Small intestine (tissue), 7 donors: ENCODE data around the gene PRKAG2. TPM values are rescaled to one million over a fixed set of nuclear protein-coding genes. Genes with fewer than 3 reads are reported as not detected.

Experiments used
- DNase-seq, 2 donors: peaks; one replicate each; pipeline versions ENCODE4 v3.0.0 to v3.0.0-alpha.2; 2013
- FAIRE-seq: peaks from 2 replicates; lab custom pipeline; 2012; peaks lifted over from hg19 to GRCh38; lab: Jason Lieb, UNC
- H3K27ac ChIP-seq, 3 donors: one replicate each; pipeline ENCODE4 v1.5.1; 2013; ENCODE audit warnings: low read length in 2 of 3, mild to moderate bottlenecking in 2 of 3, control low read depth in 1 of 3, inconsistent platforms in 1 of 3, low read depth in 1 of 3, moderate library complexity in 1 of 3
- H3K27me3 ChIP-seq, 3 donors: one replicate each; pipeline ENCODE4 v1.6.1; 2013; ENCODE audit warnings: low read length in 3 of 3, inconsistent platforms in 1 of 3; ENCODE audit not compliant: control insufficient read depth in 3 of 3, insufficient read depth in 3 of 3
- H3K36me3 ChIP-seq, 3 donors: one replicate each; pipeline ENCODE4 v1.6.1; 2013; ENCODE audit warnings: low read length in 3 of 3, inconsistent platforms in 1 of 3, low read depth in 1 of 3, mild to moderate bottlenecking in 1 of 3, moderate library complexity in 1 of 3; ENCODE audit not compliant: control insufficient read depth in 3 of 3, insufficient read depth in 2 of 3
- H3K4me1 ChIP-seq, 3 donors: one replicate each; pipeline ENCODE4 v1.6.1; 2013; ENCODE audit warnings: low read length in 2 of 3, inconsistent platforms in 1 of 3, low read depth in 1 of 3, mild to moderate bottlenecking in 1 of 3, moderate library complexity in 1 of 3; ENCODE audit not compliant: control insufficient read depth in 3 of 3, insufficient read depth in 2 of 3
- H3K4me3 ChIP-seq, 3 donors: one replicate each; pipeline ENCODE4 v1.5.1; 2013; ENCODE audit warnings: low read length in 3 of 3, control low read depth in 1 of 3, inconsistent platforms in 1 of 3, low read depth in 1 of 3, mild to moderate bottlenecking in 1 of 3, moderate library complexity in 1 of 3
- H3K9me3 ChIP-seq, 2 donors: one replicate each; pipeline ENCODE4 v1.6.1; 2013; ENCODE audit warnings: low read depth in 1 of 2, low read length in 1 of 2; ENCODE audit not compliant: control insufficient read depth in 2 of 2, insufficient read depth in 1 of 2
- WGBS, 3 donors: extraction: QIAGEN DNeasy Blood & Tissue Kit; methylation state at CpG; one replicate each; pipeline ENCODE4 v1.1.7; 2013; 5-methylcytosine and 5-hydroxymethylcytosine counted together
- polyA plus RNA-seq, 4 donors: library from polyadenylated mRNA; stranded (reverse) in 3 of 4; unstranded in 1 of 4; fragments of 200-250 nt in 3 of 4; fragments of 120-200 nt in 1 of 4; gene quantifications; one replicate each; pipeline versions ENCODE4 v1.2.1 to v1.2.3, GENCODE V29; 2013
- donor health status: healthy with polysubstance abuse.
- donor health status: control.
- donor health status: control.
- donor health status: Bipolar disorder and iron deficiency.
- donor health status: healthy.

Gene PRKAG2
- polyA plus RNA-seq, 4 donors, result 26.3 to 57.9 (median 49.4) TPM

DNA sequence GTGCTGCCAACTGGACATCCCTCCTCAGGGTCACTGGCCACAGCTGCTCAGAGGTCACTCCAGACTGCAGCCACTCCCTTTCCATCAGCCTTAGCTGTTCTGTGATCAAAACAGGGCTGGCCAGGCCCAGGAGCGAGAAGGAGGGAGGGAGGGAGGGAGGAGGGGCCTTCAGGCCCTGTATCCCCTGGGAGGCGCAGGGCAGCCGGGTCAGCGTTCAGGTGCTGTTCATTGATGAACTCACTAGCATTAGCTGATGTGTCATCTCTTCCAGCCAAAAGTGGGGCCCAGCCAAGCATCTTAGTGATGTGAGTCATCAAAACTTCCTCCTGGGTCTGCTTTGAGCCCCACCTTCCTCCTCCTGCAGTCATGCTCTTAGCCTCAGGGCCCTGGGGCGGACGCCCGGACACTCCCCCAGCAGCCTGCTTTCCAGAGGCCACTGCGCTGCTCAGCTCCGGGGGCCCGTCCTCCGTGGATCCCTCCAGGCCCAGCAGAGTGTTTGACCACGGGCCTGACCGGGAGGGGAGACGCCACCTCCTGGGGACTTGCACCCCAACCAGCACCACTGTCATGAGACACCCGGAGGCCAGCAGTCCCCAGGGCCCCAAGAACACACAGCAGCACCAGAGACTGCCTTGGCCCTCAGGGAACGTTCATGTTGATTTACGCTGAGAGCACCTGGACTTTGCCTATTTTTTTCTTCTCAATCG, 149.2 kb downstream of the PRKAG2 start:
- peak overlapping the region; percentile 11 to 74 (median 48) for H3K27ac ChIP-seq
- FAIRE-seq (no peak), DNase-seq (peak; percentile 42 to 54)
- peaks cover 0 to 74% (median 0%) of the 10 kb centered on the region in 3 donors for H3K36me3 ChIP-seq
- peaks cover 0 to 22% (median 2%) of the 10 kb centered on the region in 3 donors for H3K4me1 ChIP-seq
- H3K27me3 ChIP-seq, result no peaks in the 10 kb centered on the region
- H3K4me3 ChIP-seq, result no peak overlapping the region
- H3K9me3 ChIP-seq, result no peaks in the 10 kb centered on the region
- WGBS, 3 donors, result 41 to 65% (median 41%) methylated on average over 17 to 18 of the region's 18 CpGs

DNA sequence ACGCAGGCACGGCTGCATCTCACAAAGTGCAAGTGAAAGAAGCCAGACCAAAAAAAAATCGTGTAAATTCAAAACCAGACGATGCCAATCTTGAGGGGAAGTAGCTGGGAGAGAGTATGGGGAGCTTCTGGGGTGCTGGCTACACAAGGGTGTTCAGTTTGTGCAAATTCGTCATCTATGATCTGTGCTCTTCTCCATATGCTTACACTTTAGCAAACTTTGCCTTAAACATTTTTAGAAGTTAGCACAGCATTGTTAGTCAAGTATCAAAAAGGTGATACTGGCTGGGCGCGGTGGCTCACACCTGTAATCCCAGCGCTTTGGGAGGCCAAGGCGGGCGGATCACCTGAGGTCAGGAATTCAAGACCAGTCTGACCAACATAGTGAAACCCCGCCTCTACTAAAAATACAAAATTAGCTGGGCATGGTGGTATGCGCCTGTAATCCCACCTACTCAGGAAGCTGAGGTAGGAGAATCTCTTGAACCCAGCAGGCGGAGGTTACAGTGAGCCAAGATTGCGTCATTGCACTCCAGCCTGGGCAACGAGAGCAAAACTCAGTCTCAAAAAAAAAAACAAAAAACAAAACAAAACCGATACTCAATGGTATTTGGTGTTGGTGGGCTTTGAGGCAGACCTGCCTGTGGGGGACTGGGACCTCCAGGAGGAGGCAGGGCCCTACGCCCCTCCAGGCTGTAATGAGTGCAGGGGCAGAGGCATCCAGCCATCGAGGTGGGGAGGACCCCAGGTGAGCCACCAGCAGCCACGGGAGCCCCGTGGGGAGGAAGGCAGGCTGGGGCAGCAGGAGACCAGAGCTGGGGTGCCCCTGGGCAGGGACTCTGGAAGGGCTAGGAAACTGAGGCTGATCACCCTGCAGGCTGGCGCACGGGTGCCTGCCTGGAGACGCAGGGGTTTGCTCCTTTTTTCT, 150.0 kb downstream of the PRKAG2 start:
- FAIRE-seq, result no peak
- peak overlapping the region in 2 of 3 donors; percentile 11 to 28 for H3K27ac ChIP-seq
- 80 to 86% (median 86%) methylated on average over 22 to 23 of the region's 23 CpGs for WGBS, 3 donors

DNA sequence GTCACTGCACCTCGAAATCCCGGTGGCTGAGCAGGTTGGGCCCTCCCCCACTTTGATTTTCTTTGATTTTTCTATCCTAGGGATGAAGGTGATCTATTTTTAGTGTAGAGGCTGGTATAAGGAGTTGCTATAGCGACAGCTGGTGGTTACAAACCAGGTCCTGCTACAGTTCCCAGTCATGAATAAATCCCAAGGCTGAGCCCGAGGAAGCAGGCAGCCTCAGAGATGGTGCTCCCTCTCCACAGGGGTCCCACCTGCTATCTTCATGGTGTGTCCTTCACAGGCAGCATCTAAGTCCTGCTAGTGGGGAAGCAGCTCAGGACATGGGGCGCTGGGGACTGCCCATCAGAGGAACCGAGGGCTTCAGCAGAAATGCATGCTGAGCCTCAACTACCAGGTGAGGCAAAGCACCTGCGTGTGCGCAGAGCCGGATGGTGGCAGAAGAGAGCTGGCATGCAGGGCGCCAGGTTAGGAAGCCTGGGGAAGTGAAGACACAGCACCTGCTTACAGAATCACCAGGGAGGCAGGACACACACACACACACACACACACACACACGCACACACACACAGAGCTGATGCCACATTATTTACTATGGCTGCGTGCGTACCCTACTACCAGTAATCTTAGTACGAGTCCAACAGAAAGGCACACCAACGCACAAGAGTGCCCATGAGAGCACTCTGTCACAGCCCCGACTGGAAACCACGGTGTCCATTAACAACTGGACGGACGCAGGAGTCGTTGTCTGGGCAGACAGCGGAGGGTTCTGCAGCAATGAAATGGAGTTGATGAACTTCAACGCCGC, 150.9 kb downstream of the PRKAG2 start:
- H3K27me3 ChIP-seq, result no peaks in the 10 kb centered on the region
- no peak for DNase-seq
- peaks cover 0 to 30% (median 4%) of the 10 kb centered on the region in 3 donors for H3K4me1 ChIP-seq
- WGBS, 3 donors, result 84 to 94% (median 91%) methylated on average over 23 of the region's 23 CpGs
- H3K9me3 ChIP-seq, result no peaks in the 10 kb centered on the region
- H3K27ac ChIP-seq, result no peak overlapping the region
- H3K36me3 ChIP-seq, result peaks cover 0 to 70% (median 0%) of the 10 kb centered on the region in 3 donors
- no peak for FAIRE-seq
- H3K4me3 ChIP-seq, result no peak overlapping the region

More for the DNA sequence above, 150.0 kb downstream of the PRKAG2 start:
- no peak for DNase-seq
- Histone ChIP-seq H3K4me1 (peaks cover 0 to 29% (median 2%) of the 10 kb centered on the region in 3 donors), H3K4me3 (no peak overlapping the region), H3K27me3 (no peaks in the 10 kb centered on the region), H3K9me3 (no peaks in the 10 kb centered on the region), H3K36me3 (peaks cover 0 to 74% (median 0%) of the 10 kb centered on the region in 3 donors)

DNA sequence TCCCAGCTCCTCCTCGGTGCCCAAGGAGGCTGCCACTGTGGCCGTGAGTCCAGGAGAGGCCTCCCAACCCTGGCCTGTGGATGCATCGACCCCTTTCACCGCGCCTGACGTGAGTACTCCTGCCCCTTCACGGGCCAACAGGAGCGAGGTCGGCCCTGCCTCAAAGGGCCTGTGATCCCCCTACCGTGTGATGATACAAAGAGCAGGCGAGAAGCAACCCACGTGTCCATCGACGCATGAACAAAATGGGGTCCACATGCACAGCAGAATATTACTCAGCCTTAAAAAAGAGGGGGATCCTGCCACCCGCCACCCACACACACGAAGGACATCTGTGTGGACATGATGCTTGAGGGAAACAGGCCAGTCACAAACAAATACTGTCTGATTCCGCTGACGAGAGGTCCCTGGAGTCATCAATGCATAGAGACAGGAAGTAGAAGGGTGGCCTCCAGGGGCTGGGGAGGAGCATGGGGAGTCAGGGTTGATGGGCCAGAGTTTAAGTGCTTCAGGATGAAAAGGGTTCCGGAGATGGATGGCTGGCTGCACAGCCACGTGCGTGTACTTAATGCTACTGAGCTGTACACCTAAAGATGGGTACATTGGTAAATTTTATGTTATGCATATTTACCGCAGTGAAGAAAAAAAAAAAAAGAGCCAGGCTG, 151.9 kb downstream of the PRKAG2 start:
- FAIRE-seq, result no peak
- Histone ChIP-seq H3K9me3 (no peaks in the 10 kb centered on the region), H3K4me3 (no peak overlapping the region), H3K4me1 (peaks cover 0 to 35% (median 4%) of the 10 kb centered on the region in 3 donors), H3K27ac (no peak overlapping the region), H3K27me3 (no peaks in the 10 kb centered on the region), H3K36me3 (peaks cover 0 to 66% (median 0%) of the 10 kb centered on the region in 3 donors)
- DNase-seq, result no peak
- WGBS, 3 donors, result 90 to 96% (median 92%) methylated on average over 21 to 22 of the region's 22 CpGs

DNA sequence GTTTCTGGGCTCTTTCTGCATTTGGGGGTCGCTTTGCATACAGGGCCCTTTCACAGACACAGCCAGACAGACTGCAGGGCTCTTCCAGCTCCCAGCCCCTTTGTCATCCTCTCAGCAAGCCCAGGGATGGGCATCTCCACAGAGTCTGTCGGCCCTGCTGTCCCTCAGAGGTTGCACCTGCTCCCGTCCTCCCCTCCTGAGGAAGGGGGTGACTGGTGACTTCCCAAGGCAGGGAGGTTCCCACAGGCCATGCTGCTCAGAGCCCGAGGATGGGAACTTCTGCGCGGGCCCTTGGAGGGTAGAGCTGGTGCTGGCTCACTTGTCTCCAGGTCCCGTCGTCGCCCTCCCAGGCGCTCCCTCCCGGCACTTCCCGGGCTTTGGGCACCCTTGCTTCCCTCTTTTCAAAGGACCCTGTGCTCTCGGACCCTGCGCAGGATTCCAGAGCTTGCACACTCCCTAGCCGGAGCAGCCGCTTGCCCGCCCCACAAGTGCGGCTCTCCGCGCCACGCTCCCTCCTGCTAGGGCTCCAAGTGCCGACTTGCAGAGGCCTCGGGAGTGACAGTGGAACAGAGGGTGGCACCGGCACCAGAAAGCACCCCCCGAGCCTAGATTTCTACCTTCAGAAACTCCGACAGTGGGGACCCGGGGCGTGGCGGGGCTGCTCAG, 152.5 kb downstream of the PRKAG2 start:
- no peaks in the 10 kb centered on the region for H3K27me3 ChIP-seq
- H3K36me3 ChIP-seq, result peaks cover 0 to 68% (median 0%) of the 10 kb centered on the region in 3 donors
- H3K27ac ChIP-seq, result no peak overlapping the region
- H3K9me3 ChIP-seq, result no peaks in the 10 kb centered on the region
- WGBS, 3 donors, result 90 to 96% (median 92%) methylated on average over 29 of the region's 29 CpGs
- peaks cover 0 to 37% (median 4%) of the 10 kb centered on the region in 3 donors for H3K4me1 ChIP-seq
- no peak for FAIRE-seq
- no peak overlapping the region for H3K4me3 ChIP-seq
- DNase-seq, result no peak

DNA sequence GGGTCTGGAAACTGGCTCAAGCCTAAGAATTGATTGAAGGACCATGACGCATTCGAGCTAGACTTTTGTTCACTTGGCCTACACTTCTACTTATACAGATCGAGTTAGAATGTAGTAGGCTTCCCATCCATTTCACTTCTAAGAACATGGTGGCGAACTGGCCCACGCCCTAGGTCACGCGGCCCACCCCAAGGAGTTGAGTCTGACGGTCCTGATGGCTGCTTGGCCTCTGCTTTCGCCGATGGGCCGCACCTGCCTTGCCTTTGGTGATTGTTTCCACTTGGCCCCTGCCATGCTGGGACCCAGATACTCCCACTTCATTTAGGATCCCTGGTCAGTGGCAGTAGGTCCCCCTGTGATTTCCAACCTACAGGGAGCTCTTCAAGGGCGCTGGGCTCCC, 153.6 kb downstream of the PRKAG2 start:
- no peak for FAIRE-seq

DNA sequence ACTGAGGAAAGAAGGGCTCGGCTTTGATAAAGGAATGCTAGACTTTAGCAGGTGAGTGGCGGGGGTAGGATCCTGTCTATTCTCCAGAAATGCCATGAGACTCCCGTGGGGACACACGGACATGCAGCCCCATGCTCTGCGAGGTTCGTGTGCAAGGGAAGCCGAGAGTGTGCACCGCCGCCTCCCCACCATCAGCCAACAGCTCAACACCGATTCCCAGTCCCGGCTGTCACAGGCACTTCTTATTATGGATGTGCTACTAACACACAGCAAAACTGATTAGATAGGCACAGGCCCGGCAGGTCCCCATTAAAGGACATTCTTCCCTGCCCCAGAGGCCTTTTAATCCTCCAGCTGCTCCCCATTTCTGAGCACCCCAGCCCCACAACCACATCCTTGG, 154.4 kb downstream of the PRKAG2 start:
- Histone ChIP-seq H3K36me3 (peaks cover 0 to 69% (median 0%) of the 10 kb centered on the region in 3 donors), H3K4me1 (peaks cover 0 to 31% (median 4%) of the 10 kb centered on the region in 3 donors), H3K9me3 (peaks cover 0 to 6% of the 10 kb centered on the region in 2 donors), H3K27me3 (no peaks in the 10 kb centered on the region), H3K27ac (no peak overlapping the region), H3K4me3 (no peak overlapping the region)
- DNase-seq (no peak), FAIRE-seq (no peak)
- 88 to 90% (median 90%) methylated on average over 12 of the region's 12 CpGs for WGBS, 3 donors

More for the DNA sequence above, 153.6 kb downstream of the PRKAG2 start:
- DNase-seq, result no peak
- Histone ChIP-seq H3K4me1 (peaks cover 0 to 36% (median 4%) of the 10 kb centered on the region in 3 donors), H3K36me3 (peaks cover 0 to 69% (median 0%) of the 10 kb centered on the region in 3 donors), H3K27me3 (no peaks in the 10 kb centered on the region), H3K27ac (no peak overlapping the region), H3K4me3 (no peak overlapping the region), H3K9me3 (peaks cover 0 to under 1% of the 10 kb centered on the region in 2 donors)
- WGBS, 3 donors, result 86 to 98% (median 92%) methylated on average over 12 of the region's 12 CpGs
